Smooth muscle cell (in vitro differentiated cells): ENCODE measurements around the gene KCNJ11. TPM values are rescaled to one million over a fixed set of nuclear protein-coding genes. Genes with fewer than 3 reads are reported as not detected.

Experiments used
- DNase-seq: peaks from one replicate; lab custom pipeline; 2025; ENCODE audit not compliant: unreplicated experiment; lab: John Stamatoyannopoulos, UW
- H2AFZ ChIP-seq: fragments of 200-600 bp; sonication (generic); 2 replicates; pipeline ENCODE4 v1.6.0; 2016; ENCODE audit warnings: antibody characterized with exemption, low read depth, mild to moderate bottlenecking
- H3F3A ChIP-seq: fragments of 200-600 bp; sonication (generic); 2 replicates; pipeline ENCODE4 v1.6.0; 2017; ENCODE audit warnings: antibody characterized with exemption, low read depth
- H3K27ac ChIP-seq: fragments of 200-600 bp; sonication (generic); 2 replicates; pipeline ENCODE4 v1.5.1; 2016; ENCODE audit warnings: low read depth, mild to moderate bottlenecking
- H3K27me3 ChIP-seq: fragments of 200-600 bp; sonication (generic); 2 replicates; pipeline ENCODE4 v1.6.1; 2016; ENCODE audit warnings: low read depth, mild to moderate bottlenecking
- H3K36me3 ChIP-seq: fragments of 200-600 bp; sonication (generic); 2 replicates; pipeline ENCODE4 v1.5.1; 2016; ENCODE audit warnings: low read depth
- H3K4me1 ChIP-seq: fragments of 200-600 bp; sonication (generic); 2 replicates; pipeline ENCODE4 v1.5.1; 2016; ENCODE audit warnings: low read depth
- H3K4me2 ChIP-seq: fragments of 200-600 bp; sonication (generic); 2 replicates; pipeline ENCODE4 v1.6.0; 2016; ENCODE audit warnings: mild to moderate bottlenecking
- H3K4me3 ChIP-seq: fragments of 200-600 bp; sonication (generic); 2 replicates; pipeline ENCODE4 v1.5.1; 2016; ENCODE audit warnings: mild to moderate bottlenecking
- H3K79me2 ChIP-seq: fragments of 200-600 bp; sonication (generic); 2 replicates; pipeline ENCODE4 v1.6.0; 2016; ENCODE audit warnings: low read depth, mild to moderate bottlenecking
- H3K9ac ChIP-seq: fragments of 200-600 bp; sonication (generic); 2 replicates; pipeline ENCODE4 v1.6.0; 2016; ENCODE audit warnings: low read depth
- H3K9me3 ChIP-seq: fragments of 200-600 bp; sonication (generic); replicated peaks from 2 replicates; pipeline ENCODE4 v1.5.1; 2016; ENCODE audit warnings: low read depth
- H4K20me1 ChIP-seq: fragments of 200-600 bp; sonication (generic); 2 replicates; pipeline ENCODE4 v1.6.0; 2016; ENCODE audit warnings: low read depth
- CTCF ChIP-seq: fragments of 200-600 bp; sonication (generic); IDR thresholded peaks from 2 replicates; pipeline ENCODE4 v1.5.1; 2017; ENCODE audit warnings: borderline replicate concordance, mild to moderate bottlenecking, antibody characterized with exemption; ENCODE audit not compliant: insufficient read depth, poor library complexity, severe bottlenecking
- WGBS: methylation state at CpG from one replicate; pipeline ENCODE4 v1.1.7; 2016; ENCODE audit warnings: low lambda C conversion rate; 5-methylcytosine and 5-hydroxymethylcytosine counted together
- polyA plus RNA-seq: library from polyadenylated mRNA; unstranded; fragments of >200 nt; fragmentation: Nextera tagmentation; extraction: Ambion mirVana; gene quantifications from 2 replicates; pipeline ENCODE4 v1.2.1, GENCODE V29; 2016
- total RNA-seq: library from RNA; depleted of rRNA; stranded (reverse); fragments of >200 nt; gene quantifications from 2 replicates; pipeline ENCODE4 v1.2.3, GENCODE V29; 2014

Gene KCNJ11
- total and polyA plus RNA-seq, 2 experiments from 2014 or later: not detected

GRCh38 chr11:17400048-17400775 is 11.8 kb upstream of the KCNJ11 start:
- H2AFZ ChIP-seq: no peak overlapping the region
- no peaks in the 10 kb centered on the region for H3F3A ChIP-seq
- no peaks in the 10 kb centered on the region for H3K36me3 ChIP-seq
- no peak for DNase-seq
- no peak overlapping the region for H3K4me2 ChIP-seq
- 91% methylated on average over 19 of the region's 19 CpGs for WGBS
- peaks cover 3% of the 10 kb centered on the region for H3K27me3 ChIP-seq
- no peaks in the 10 kb centered on the region for H3K79me2 ChIP-seq
- no peak overlapping the region for H3K4me3 ChIP-seq
- H3K4me1 ChIP-seq: no peaks in the 10 kb centered on the region
- no peak for TF ChIP-seq CTCF
- no peak overlapping the region for H3K9ac ChIP-seq
- no peak overlapping the region for H3K27ac ChIP-seq
- H3K9me3 ChIP-seq: no peaks in the 10 kb centered on the region
- H4K20me1 ChIP-seq: no peaks in the 10 kb centered on the region

DNA sequence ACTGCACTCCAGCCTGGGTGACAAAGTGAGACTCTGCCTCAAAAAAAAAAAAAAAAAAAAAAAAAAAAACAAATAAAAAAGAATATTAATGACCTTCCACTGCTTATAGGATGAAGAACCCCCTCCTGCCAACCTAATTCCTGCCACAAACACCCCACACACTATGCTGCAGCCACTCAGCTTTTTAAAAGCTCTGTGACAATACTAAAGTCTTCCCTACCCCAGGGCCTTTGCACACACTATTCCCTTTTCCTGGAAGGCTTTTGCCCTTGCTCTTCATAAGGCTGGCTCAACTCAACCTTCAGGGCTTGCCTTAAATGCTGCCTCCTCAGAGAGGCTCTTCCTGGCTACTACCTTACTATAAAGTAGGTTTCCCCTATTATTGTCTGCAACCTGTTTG is 10.8 kb upstream of the KCNJ11 start:
- Histone ChIP-seq H3K27ac (no peak overlapping the region), H3K36me3 (no peaks in the 10 kb centered on the region), H3F3A (no peaks in the 10 kb centered on the region), H3K9me3 (no peaks in the 10 kb centered on the region), H3K4me3 (no peak overlapping the region), H3K4me1 (no peaks in the 10 kb centered on the region), H2AFZ (no peak overlapping the region), H3K79me2 (no peaks in the 10 kb centered on the region), H3K27me3 (peaks cover 3% of the 10 kb centered on the region), H4K20me1 (no peaks in the 10 kb centered on the region), H3K4me2 (no peak overlapping the region), H3K9ac (no peak overlapping the region)
- DNase-seq: no peak
- TF ChIP-seq CTCF: no peak

- H3K4me2 ChIP-seq: no peak overlapping the region
- no peak for DNase-seq
- no peak overlapping the region for H3K9ac ChIP-seq
- peaks cover 3% of the 10 kb centered on the region for H3K27me3 ChIP-seq
- H3K36me3 ChIP-seq: no peaks in the 10 kb centered on the region
- no peaks in the 10 kb centered on the region for H3K79me2 ChIP-seq
- H3F3A ChIP-seq: no peaks in the 10 kb centered on the region
- no peaks in the 10 kb centered on the region for H3K9me3 ChIP-seq
- H3K4me3 ChIP-seq: no peak overlapping the region
- no peak for TF ChIP-seq CTCF
- H2AFZ ChIP-seq: no peak overlapping the region
- no peaks in the 10 kb centered on the region for H4K20me1 ChIP-seq
- H3K27ac ChIP-seq: no peak overlapping the region
- 93% methylated on average over 14 of the region's 14 CpGs for WGBS
- H3K4me1 ChIP-seq: no peaks in the 10 kb centered on the region
These were observed 9.0 kb upstream of the KCNJ11 start for GRCh38 chr11:17397311-17398002.
